DND-41 (cell line): ENCODE results near the gene ANGPTL8.

Source experiments
- ATAC-seq: fragments of 200-7000 bp; cut with Tn5 transposase; 3 replicates; pipeline ENCODE4 v1.9.1; 2021; ENCODE audit warnings: low read depth; ENCODE audit not compliant: insufficient read depth
- DNase-seq: peaks from one replicate; pipeline ENCODE4 v3.0.0-alpha.2; 2020
- H2AFZ ChIP-seq: 2 replicates; pipeline ENCODE4 v1.6.0; 2012; ENCODE audit warnings: low read depth, low read length
- H3K27ac ChIP-seq: 2 replicates; pipeline ENCODE4 v1.5.1; 2012; ENCODE audit warnings: low read length, inconsistent platforms
- H3K27me3 ChIP-seq: fragments of 200-600 bp; sonication (generic); 2 replicates; pipeline ENCODE4 v1.6.0; 2012; ENCODE audit warnings: low read length, mild to moderate bottlenecking, inconsistent platforms; ENCODE audit not compliant: insufficient read depth, poor library complexity
- H3K36me3 ChIP-seq: 2 replicates; pipeline ENCODE4 v1.5.1; 2012; ENCODE audit warnings: low read length, inconsistent platforms; ENCODE audit not compliant: insufficient read depth
- H3K4me1 ChIP-seq: 2 replicates; pipeline ENCODE4 v1.5.1; 2012; ENCODE audit warnings: mild to moderate bottlenecking, low read length; ENCODE audit not compliant: insufficient read depth
- H3K4me2 ChIP-seq: 2 replicates; pipeline ENCODE4 v1.6.0; 2012; ENCODE audit warnings: mild to moderate bottlenecking, moderate library complexity, low read length, inconsistent platforms; ENCODE audit not compliant: insufficient read depth
- H3K4me3 ChIP-seq, 2 experiments: fragments of 200-600 bp in 1 of 2; shearing (Covaris generic) in 1 of 2; 2 replicates each; pipeline ENCODE4 v1.5.1; 2012 to 2016; ENCODE audit warnings: inconsistent platforms in 2 of 2, low read length in 2 of 2, mild to moderate bottlenecking in 2 of 2, low read depth in 1 of 2, moderate library complexity in 1 of 2
- H3K79me2 ChIP-seq: 2 replicates; pipeline ENCODE4 v1.6.0; 2012; ENCODE audit warnings: low read length, inconsistent platforms; ENCODE audit not compliant: insufficient read depth
- H3K9ac ChIP-seq: 2 replicates; pipeline ENCODE4 v1.6.0; 2012; ENCODE audit warnings: low read depth, mild to moderate bottlenecking, inconsistent platforms, low read length, moderate library complexity
- H3K9me3 ChIP-seq: 2 replicates; pipeline ENCODE4 v1.5.1; 2012; ENCODE audit warnings: low read length, moderate library complexity, mild to moderate bottlenecking, inconsistent platforms; ENCODE audit not compliant: insufficient read depth, severe bottlenecking
- H4K20me1 ChIP-seq: 2 replicates; pipeline ENCODE4 v1.6.0; 2012; ENCODE audit warnings: low read length; ENCODE audit not compliant: insufficient read depth
- EZH2 ChIP-seq: IDR thresholded peaks from 3 replicates; pipeline ENCODE4 v1.6.1; 2012; ENCODE audit warnings: borderline replicate concordance, low read depth, mild to moderate bottlenecking, moderate library complexity, low read length, inconsistent platforms; ENCODE audit not compliant: severe bottlenecking
- TF ChIP-seq, protein P1 (sequence below): IDR thresholded peaks from 2 replicates; pipeline ENCODE4 v1.5.1; 2012; ENCODE audit warnings: borderline replicate concordance, low read length, moderate library complexity, mild to moderate bottlenecking; ENCODE audit not compliant: poor library complexity, severe bottlenecking; ENCODE audit errors: extremely low read depth

ANGPTL8 gene

GRCh38 chr19:11290256-11290655 is 50.8 kb downstream of the ANGPTL8 start:
- no peaks in the 10 kb centered on the region for H3K36me3 ChIP-seq
- H3K4me3 ChIP-seq, result no peak overlapping the region
- no peak overlapping the region for H3K9ac ChIP-seq
- H3K4me2 ChIP-seq, result no peak overlapping the region
- no peaks in the 10 kb centered on the region for H3K27me3 ChIP-seq
- H3K4me1 ChIP-seq, result peaks cover 19% of the 10 kb centered on the region
- H3K79me2 ChIP-seq, result no peaks in the 10 kb centered on the region
- no peak overlapping the region for H3K27ac ChIP-seq
- H4K20me1 ChIP-seq, result no peaks in the 10 kb centered on the region
- TF ChIP-seq, protein P1, sequence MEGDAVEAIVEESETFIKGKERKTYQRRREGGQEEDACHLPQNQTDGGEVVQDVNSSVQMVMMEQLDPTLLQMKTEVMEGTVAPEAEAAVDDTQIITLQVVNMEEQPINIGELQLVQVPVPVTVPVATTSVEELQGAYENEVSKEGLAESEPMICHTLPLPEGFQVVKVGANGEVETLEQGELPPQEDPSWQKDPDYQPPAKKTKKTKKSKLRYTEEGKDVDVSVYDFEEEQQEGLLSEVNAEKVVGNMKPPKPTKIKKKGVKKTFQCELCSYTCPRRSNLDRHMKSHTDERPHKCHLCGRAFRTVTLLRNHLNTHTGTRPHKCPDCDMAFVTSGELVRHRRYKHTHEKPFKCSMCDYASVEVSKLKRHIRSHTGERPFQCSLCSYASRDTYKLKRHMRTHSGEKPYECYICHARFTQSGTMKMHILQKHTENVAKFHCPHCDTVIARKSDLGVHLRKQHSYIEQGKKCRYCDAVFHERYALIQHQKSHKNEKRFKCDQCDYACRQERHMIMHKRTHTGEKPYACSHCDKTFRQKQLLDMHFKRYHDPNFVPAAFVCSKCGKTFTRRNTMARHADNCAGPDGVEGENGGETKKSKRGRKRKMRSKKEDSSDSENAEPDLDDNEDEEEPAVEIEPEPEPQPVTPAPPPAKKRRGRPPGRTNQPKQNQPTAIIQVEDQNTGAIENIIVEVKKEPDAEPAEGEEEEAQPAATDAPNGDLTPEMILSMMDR, result no peak
- TF ChIP-seq EZH2, result no peak
- DNase-seq (no peak), ATAC-seq (no peak)
- H2AFZ ChIP-seq, result no peak overlapping the region
- H3K9me3 ChIP-seq, result no peaks in the 10 kb centered on the region

DNA sequence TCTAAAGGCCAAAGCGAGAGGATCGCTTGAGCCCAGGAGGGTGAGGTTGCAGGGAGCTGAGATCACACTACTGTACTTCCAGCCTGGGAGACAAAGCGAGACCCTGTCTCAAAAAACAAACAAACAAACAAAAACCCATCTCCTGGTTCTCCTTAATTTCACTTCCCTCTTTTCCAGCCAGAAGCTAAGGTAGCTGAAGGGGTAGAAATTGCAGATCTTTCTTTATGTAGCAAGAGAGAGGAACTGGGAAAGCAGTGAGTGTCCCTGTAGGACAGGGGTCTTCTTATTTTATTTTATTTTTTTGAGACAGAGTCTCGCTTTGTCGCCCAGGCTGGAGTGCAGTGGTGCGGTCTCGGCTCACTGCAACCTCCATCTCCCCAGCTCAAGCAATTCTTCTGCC is 52.0 kb downstream of the ANGPTL8 start:
- no peak overlapping the region for H2AFZ ChIP-seq
- no peak for ATAC-seq
- no peak overlapping the region for H3K9ac ChIP-seq
- peaks cover 19% of the 10 kb centered on the region for H3K4me1 ChIP-seq
- no peak overlapping the region for H3K4me2 ChIP-seq
- H3K4me3 ChIP-seq, result no peak overlapping the region
- no peaks in the 10 kb centered on the region for H3K79me2 ChIP-seq
- DNase-seq, result no peak
- H3K27ac ChIP-seq, result no peak overlapping the region
- no peaks in the 10 kb centered on the region for H3K27me3 ChIP-seq
- no peaks in the 10 kb centered on the region for H4K20me1 ChIP-seq
- H3K9me3 ChIP-seq, result no peaks in the 10 kb centered on the region
- TF ChIP-seq, protein P1, result no peak
- TF ChIP-seq EZH2, result no peak
- H3K36me3 ChIP-seq, result no peaks in the 10 kb centered on the region
